Measurements from ENCODE around the gene PDE4B.

GRCh38 chr1:66271904-66272254 lies 479.2 kb downstream of the PDE4B start:
- TF ChIP-seq TAF1 (IDR thresholded peaks at IDR 0.05; ENCODE audit: low read depth, low read length) (no peak), POLR2A (IDR thresholded peaks at IDR 0.05; ENCODE audit: low read depth, low read length) (peak; percentile 70; the same call in 1 of the 2 replicates), POLR2AphosphoS5 (IDR thresholded peaks at IDR 0.05; ENCODE audit: low read depth, low read length) (peak; percentile 67; the same call in 1 of the 2 replicates), PAX5 (IDR thresholded peaks at IDR 0.05; ENCODE audit: insufficient read depth, low read length, severe bottlenecking) (no peak), POU2F2 (IDR thresholded peaks at IDR 0.05; ENCODE audit: low read depth, low read length) (0 out of 2 replicates have a peak, but pooled peaks have one; percentile 41), SPI1 (IDR thresholded peaks at IDR 0.05; ENCODE audit: low read depth, low read length) (no peak)
